ENCODE measurements around the gene NUSAP1.

GRCh38 chr15:41416742-41417417 lies 84.2 kb downstream of the NUSAP1 start, which contains the start of gene RTF1:
- TF ChIP-seq MXI1 (IDR thresholded peaks at IDR 0.05; ENCODE audit: borderline replicate concordance, low read depth, low read length) (peak; percentile 97), RCOR1 (IDR thresholded peaks at IDR 0.05; ENCODE audit: insufficient replicate concordance, low read length) (no peak), CEBPB (IDR thresholded peaks at IDR 0.05; ENCODE audit: low read depth, low read length) (no peak), MAZ (IDR thresholded peaks at IDR 0.05; ENCODE audit: borderline replicate concordance, low read depth, low read length) (peak; percentile 78; the same call in 1 of the 2 replicates), POLR2A (IDR thresholded peaks at IDR 0.05; ENCODE audit: low read depth, low read length) (peak; percentile 81), MAFK (IDR thresholded peaks at IDR 0.05; ENCODE audit: low read depth, low read length) (no peak), RAD21 (IDR thresholded peaks at IDR 0.05; ENCODE audit: low read length) (no peak), SMC3 (IDR thresholded peaks at IDR 0.05; ENCODE audit: low read depth, low read length) (no peak), NFE2L2 (IDR thresholded peaks at IDR 0.05; ENCODE audit: low read depth, low read length) (no peak)
- TF ChIP-seq, protein P1, sequence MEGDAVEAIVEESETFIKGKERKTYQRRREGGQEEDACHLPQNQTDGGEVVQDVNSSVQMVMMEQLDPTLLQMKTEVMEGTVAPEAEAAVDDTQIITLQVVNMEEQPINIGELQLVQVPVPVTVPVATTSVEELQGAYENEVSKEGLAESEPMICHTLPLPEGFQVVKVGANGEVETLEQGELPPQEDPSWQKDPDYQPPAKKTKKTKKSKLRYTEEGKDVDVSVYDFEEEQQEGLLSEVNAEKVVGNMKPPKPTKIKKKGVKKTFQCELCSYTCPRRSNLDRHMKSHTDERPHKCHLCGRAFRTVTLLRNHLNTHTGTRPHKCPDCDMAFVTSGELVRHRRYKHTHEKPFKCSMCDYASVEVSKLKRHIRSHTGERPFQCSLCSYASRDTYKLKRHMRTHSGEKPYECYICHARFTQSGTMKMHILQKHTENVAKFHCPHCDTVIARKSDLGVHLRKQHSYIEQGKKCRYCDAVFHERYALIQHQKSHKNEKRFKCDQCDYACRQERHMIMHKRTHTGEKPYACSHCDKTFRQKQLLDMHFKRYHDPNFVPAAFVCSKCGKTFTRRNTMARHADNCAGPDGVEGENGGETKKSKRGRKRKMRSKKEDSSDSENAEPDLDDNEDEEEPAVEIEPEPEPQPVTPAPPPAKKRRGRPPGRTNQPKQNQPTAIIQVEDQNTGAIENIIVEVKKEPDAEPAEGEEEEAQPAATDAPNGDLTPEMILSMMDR (conservative IDR thresholded peaks at IDR 0.05; ENCODE audit: low read depth, low read length): no peak
- TF ChIP-seq, protein P2, sequence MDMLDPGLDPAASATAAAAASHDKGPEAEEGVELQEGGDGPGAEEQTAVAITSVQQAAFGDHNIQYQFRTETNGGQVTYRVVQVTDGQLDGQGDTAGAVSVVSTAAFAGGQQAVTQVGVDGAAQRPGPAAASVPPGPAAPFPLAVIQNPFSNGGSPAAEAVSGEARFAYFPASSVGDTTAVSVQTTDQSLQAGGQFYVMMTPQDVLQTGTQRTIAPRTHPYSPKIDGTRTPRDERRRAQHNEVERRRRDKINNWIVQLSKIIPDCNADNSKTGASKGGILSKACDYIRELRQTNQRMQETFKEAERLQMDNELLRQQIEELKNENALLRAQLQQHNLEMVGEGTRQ (IDR thresholded peaks at IDR 0.05; ENCODE audit: low read depth, low read length): peak; percentile 74
